GM12892 (cell line): ENCODE measurements around the gene RAPGEF1.

Experiments
- POLR2A ChIP-seq: IDR thresholded peaks from 2 replicates; pipeline ENCODE4 v1.6.1; 2011; ENCODE audit warnings: low read depth, low read length, control low read depth
- POLR2AphosphoS5 ChIP-seq: IDR thresholded peaks from 2 replicates; pipeline ENCODE4 v1.6.1; 2011; ENCODE audit warnings: low read depth, low read length, control low read depth
- TAF1 ChIP-seq: IDR thresholded peaks from 2 replicates; pipeline ENCODE4 v1.6.1; 2011; ENCODE audit warnings: low read depth, mild to moderate bottlenecking, control low read depth, low read length, borderline replicate concordance

- no peak for TF ChIP-seq TAF1
- TF ChIP-seq POLR2AphosphoS5, result no peak
- TF ChIP-seq POLR2A, result no peak
Observed at GRCh38 chr9:131651599-131651998, 88.3 kb downstream of the RAPGEF1 start.
